Measurements from ENCODE around the gene NSMF.

The NSMF gene

GRCh38 chr9:137485343-137486140 lies 26.4 kb upstream of the NSMF start:
- Mint-ChIP-seq H3K4me1 (peaks cover 6% of the 10 kb centered on the region), H3K9me3 (no peaks in the 10 kb centered on the region), H3K4me3 (no peak overlapping the region), H3K27me3 (no peaks in the 10 kb centered on the region), H3K36me3 (no peaks in the 10 kb centered on the region), H3K27ac (no peak overlapping the region)
- ATAC-seq: no peak

- Mint-ChIP-seq H3K36me3 (no peaks in the 10 kb centered on the region), H3K4me3 (no peak overlapping the region), H3K4me1 (peaks cover 6% of the 10 kb centered on the region), H3K9me3 (no peaks in the 10 kb centered on the region), H3K27ac (no peak overlapping the region), H3K27me3 (no peaks in the 10 kb centered on the region)
- no peak for ATAC-seq
These were observed 25.6 kb upstream of the NSMF start for GRCh38 chr9:137484551-137485315.

GRCh38 chr9:137482094-137482781 lies 23.1 kb upstream of the NSMF start:
- no peaks in the 10 kb centered on the region for H3K27me3 Mint-ChIP-seq
- peak overlapping the region; percentile 35 for H3K27ac Mint-ChIP-seq
- peaks cover 6% of the 10 kb centered on the region for H3K4me1 Mint-ChIP-seq
- ATAC-seq: peak; percentile 56
- no peak overlapping the region for H3K4me3 Mint-ChIP-seq
- H3K36me3 Mint-ChIP-seq: no peaks in the 10 kb centered on the region
- H3K9me3 Mint-ChIP-seq: no peaks in the 10 kb centered on the region

- Mint-ChIP-seq H3K27me3 (no peaks in the 10 kb centered on the region), H3K27ac (no peak overlapping the region), H3K36me3 (peaks cover 7% of the 10 kb centered on the region), H3K9me3 (peaks cover 3% of the 10 kb centered on the region), H3K4me1 (peaks cover 6% of the 10 kb centered on the region), H3K4me3 (no peak overlapping the region)
- no peak for ATAC-seq
These were observed 21.9 kb upstream of the NSMF start for GRCh38 chr9:137480686-137481683.

- Mint-ChIP-seq H3K36me3 (peaks cover 12% of the 10 kb centered on the region), H3K4me3 (no peak overlapping the region), H3K4me1 (peaks cover 6% of the 10 kb centered on the region), H3K27ac (no peak overlapping the region), H3K9me3 (peaks cover 7% of the 10 kb centered on the region), H3K27me3 (no peaks in the 10 kb centered on the region)
- no peak for ATAC-seq
These were observed 21.0 kb upstream of the NSMF start for GRCh38 chr9:137479892-137480685.

GRCh38 chr9:137478962-137479861 lies 20.1 kb upstream of the NSMF start:
- no peak overlapping the region for H3K27ac Mint-ChIP-seq
- H3K4me3 Mint-ChIP-seq: no peak overlapping the region
- ATAC-seq: no peak
- peaks cover 6% of the 10 kb centered on the region for H3K4me1 Mint-ChIP-seq
- H3K36me3 Mint-ChIP-seq: peaks cover 16% of the 10 kb centered on the region
- H3K9me3 Mint-ChIP-seq: peaks cover 10% of the 10 kb centered on the region
- H3K27me3 Mint-ChIP-seq: no peaks in the 10 kb centered on the region

- Mint-ChIP-seq H3K4me1 (peaks cover 6% of the 10 kb centered on the region), H3K4me3 (no peak overlapping the region), H3K27ac (no peak overlapping the region), H3K9me3 (peaks cover 12% of the 10 kb centered on the region), H3K27me3 (no peaks in the 10 kb centered on the region), H3K36me3 (peaks cover 22% of the 10 kb centered on the region)
- ATAC-seq: no peak
These were observed 19.5 kb upstream of the NSMF start for GRCh38 chr9:137478613-137478961.

- ATAC-seq: no peak
- Mint-ChIP-seq H3K9me3 (peaks cover 18% of the 10 kb centered on the region), H3K27me3 (no peaks in the 10 kb centered on the region), H3K4me3 (no peak overlapping the region), H3K27ac (no peak overlapping the region), H3K36me3 (peaks cover 28% of the 10 kb centered on the region), H3K4me1 (peaks cover 6% of the 10 kb centered on the region)
These were observed 18.9 kb upstream of the NSMF start for GRCh38 chr9:137477778-137478612.

GRCh38 chr9:137476856-137477255 lies 17.7 kb upstream of the NSMF start:
- Mint-ChIP-seq H3K4me1 (no peaks in the 10 kb centered on the region), H3K9me3 (peaks cover 21% of the 10 kb centered on the region), H3K36me3 (peaks cover 34% of the 10 kb centered on the region), H3K27ac (no peak overlapping the region), H3K27me3 (no peaks in the 10 kb centered on the region), H3K4me3 (no peak overlapping the region)
- ATAC-seq: peak; percentile 37

GRCh38 chr9:137475666-137476065 lies 16.5 kb upstream of the NSMF start:
- H3K4me3 Mint-ChIP-seq: no peak overlapping the region
- ATAC-seq: no peak
- H3K9me3 Mint-ChIP-seq: peaks cover 21% of the 10 kb centered on the region
- H3K4me1 Mint-ChIP-seq: peaks cover 4% of the 10 kb centered on the region
- no peak overlapping the region for H3K27ac Mint-ChIP-seq
- no peaks in the 10 kb centered on the region for H3K27me3 Mint-ChIP-seq
- peaks cover 37% of the 10 kb centered on the region for H3K36me3 Mint-ChIP-seq

- Mint-ChIP-seq H3K4me1 (peaks cover 6% of the 10 kb centered on the region), H3K4me3 (no peak overlapping the region), H3K27me3 (no peaks in the 10 kb centered on the region), H3K9me3 (peaks cover 21% of the 10 kb centered on the region), H3K36me3 (peaks cover 37% of the 10 kb centered on the region), H3K27ac (no peak overlapping the region)
- ATAC-seq: no peak
These were observed 15.1 kb upstream of the NSMF start for GRCh38 chr9:137474271-137474670.

- no peak overlapping the region for H3K4me3 Mint-ChIP-seq
These were observed 11.7 kb upstream of the NSMF start for GRCh38 chr9:137470785-137471184.

More at GRCh38 chr9:137470785-137471184, 11.7 kb upstream of the NSMF start:
- Mint-ChIP-seq H3K27me3 (no peaks in the 10 kb centered on the region), H3K27ac (no peak overlapping the region), H3K9me3 (peaks cover 16% of the 10 kb centered on the region), H3K36me3 (peaks cover 28% of the 10 kb centered on the region), H3K4me1 (peaks cover 6% of the 10 kb centered on the region)
- peak; percentile 69 for ATAC-seq
